Measurements from ENCODE around the gene KRT84. TPM values are rescaled to one million over a fixed set of nuclear protein-coding genes. Genes with fewer than 3 reads are reported as not detected.
A peak's percentile ranks its signal among the peaks of the same experiment; 100 is the strongest.

KRT84 gene
- total RNA-seq, 1 donor from 2014 or later: not detected

- Histone ChIP-seq H3K27me3 (ENCODE audit: low read depth) (peaks cover 3% of the 10 kb centered on the region), H3K9me3 (no peaks in the 10 kb centered on the region), H3K36me3 (no peaks in the 10 kb centered on the region), H3K27ac (peak overlapping the region; percentile 60), H3K4me3 (no peak overlapping the region), H3K4me1 (no peaks in the 10 kb centered on the region)
- DNase-seq (no peak), ATAC-seq (peak; percentile 32 to 37)
- intact Hi-C loops (cut with DNase I): no loop called here
- TF ChIP-seq CTCF (IDR thresholded peaks at IDR 0.05): no peak
Observed at GRCh38 chr12:52423661-52424500, 38.4 kb upstream of the KRT84 start.

DNA sequence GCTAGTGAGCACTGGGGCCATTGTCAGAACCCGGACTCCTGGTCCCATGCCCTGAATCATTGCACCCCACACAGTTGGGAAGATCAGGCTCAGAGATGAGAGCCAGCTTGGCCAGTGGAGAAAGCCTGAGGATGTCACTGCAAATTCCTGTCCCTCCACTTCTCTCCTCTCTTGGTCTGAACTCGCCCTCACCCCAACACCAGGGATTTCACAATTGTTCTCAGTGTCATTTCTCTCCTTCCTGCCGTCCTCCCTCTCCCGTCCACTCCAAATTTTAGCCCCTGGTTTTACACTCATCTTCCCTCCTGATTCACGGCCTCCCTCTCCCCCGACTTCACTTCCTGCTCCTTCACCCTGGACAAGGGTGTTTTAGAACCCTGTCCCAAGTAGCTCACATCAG lies 37.6 kb upstream of the KRT84 start:
- DNase-seq (no peak), ATAC-seq (peak in 1 of 2 donors; percentile 28)
- Histone ChIP-seq H3K4me3 (no peak overlapping the region), H3K36me3 (no peaks in the 10 kb centered on the region), H3K9me3 (no peaks in the 10 kb centered on the region), H3K4me1 (no peaks in the 10 kb centered on the region), H3K27ac (peak overlapping the region; percentile 60), H3K27me3 (ENCODE audit: low read depth) (peaks cover 3% of the 10 kb centered on the region)
- no peak for TF ChIP-seq CTCF (IDR thresholded peaks at IDR 0.05)
- intact Hi-C loops (cut with DNase I): no loop called here

GRCh38 chr12:52419656-52420055 lies 34.2 kb upstream of the KRT84 start:
- Histone ChIP-seq H3K36me3 (no peaks in the 10 kb centered on the region), H3K27me3 (ENCODE audit: low read depth) (peaks cover 3% of the 10 kb centered on the region), H3K4me1 (peaks cover 4% of the 10 kb centered on the region), H3K4me3 (no peak overlapping the region), H3K27ac (no peak overlapping the region), H3K9me3 (no peaks in the 10 kb centered on the region)
- no peak for ATAC-seq
- no peak for TF ChIP-seq CTCF (IDR thresholded peaks at IDR 0.05)
- no peak for DNase-seq
- intact Hi-C loops (cut with DNase I): no loop called here

DNA sequence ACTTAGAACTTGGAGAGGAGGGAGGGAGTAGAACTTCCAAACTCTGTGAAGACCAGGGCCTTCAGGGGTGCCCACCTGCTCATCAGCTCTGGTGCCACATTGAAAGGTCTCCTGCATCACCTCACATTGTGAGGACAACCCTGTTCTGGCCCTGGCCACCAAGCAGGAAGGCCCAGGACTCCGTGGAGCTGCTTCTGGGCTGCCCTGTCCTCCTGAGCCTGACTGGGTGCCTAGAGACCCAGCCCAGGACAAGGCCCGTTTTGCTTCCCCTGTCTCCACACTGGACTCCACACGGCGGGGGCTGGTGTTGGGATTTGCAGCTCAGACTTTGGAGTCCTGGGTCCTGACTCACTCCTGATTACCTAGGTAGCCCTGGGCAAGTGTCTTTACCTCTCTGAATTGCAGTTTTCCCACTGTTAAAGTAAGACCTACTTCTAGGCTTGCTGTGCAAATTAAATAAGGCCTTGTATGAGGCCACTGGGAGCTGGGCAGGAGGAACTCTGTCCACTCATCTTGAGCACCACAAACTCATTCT lies 33.2 kb upstream of the KRT84 start:
- intact Hi-C loops (cut with DNase I): no loop called here
- no peak for ATAC-seq
- Histone ChIP-seq H3K36me3 (no peaks in the 10 kb centered on the region), H3K4me3 (no peak overlapping the region), H3K27ac (no peak overlapping the region), H3K27me3 (ENCODE audit: low read depth) (peaks cover 3% of the 10 kb centered on the region), H3K9me3 (no peaks in the 10 kb centered on the region), H3K4me1 (peaks cover 4% of the 10 kb centered on the region)
- no peak for DNase-seq
- TF ChIP-seq CTCF (IDR thresholded peaks at IDR 0.05): no peak

GRCh38 chr12:52417740-52418139 lies 32.3 kb upstream of the KRT84 start:
- H3K36me3 ChIP-seq: no peaks in the 10 kb centered on the region
- H3K27ac ChIP-seq: no peak overlapping the region
- no peak overlapping the region for H3K4me3 ChIP-seq
- H3K9me3 ChIP-seq: no peaks in the 10 kb centered on the region
- peaks cover 4% of the 10 kb centered on the region for H3K4me1 ChIP-seq
- H3K27me3 ChIP-seq (ENCODE audit: low read depth): peaks cover 8% of the 10 kb centered on the region
- intact Hi-C loops (cut with DNase I): no loop called here
- TF ChIP-seq CTCF (IDR thresholded peaks at IDR 0.05): no peak
- ATAC-seq (peak; percentile 22 to 54), DNase-seq (no peak)

All from lower lobe of right lung (tissue), 2 donors.